ENCODE results near the gene PRKCE. TPM values are rescaled to one million over a fixed set of nuclear protein-coding genes. Genes with fewer than 3 reads are reported as not detected.

Gene PRKCE
- total RNA-seq, 2 experiments from 2014 or later = 17.0 to 42.1 TPM

DNA sequence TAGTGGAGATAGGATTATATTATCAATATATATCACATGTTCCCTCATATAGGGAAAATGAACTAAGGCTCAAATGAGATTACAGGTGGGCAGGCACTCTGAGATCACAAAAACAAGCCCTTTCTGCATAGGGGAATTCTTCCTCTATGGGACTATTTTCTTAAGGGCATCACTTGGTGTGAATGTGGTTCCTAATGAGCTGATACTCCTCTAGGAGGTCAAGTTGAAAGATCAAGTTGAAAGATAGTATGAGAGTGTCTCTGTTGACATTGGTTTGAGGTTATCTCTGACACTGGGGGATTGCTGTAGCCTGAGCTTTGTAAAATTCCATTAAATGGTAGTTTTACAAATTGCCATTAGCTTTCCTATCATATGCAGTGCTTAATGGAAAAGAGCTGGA is 270.4 kb downstream of the PRKCE start:
- Histone ChIP-seq H3K79me2 (ENCODE audit: insufficient read depth, low read depth, low read length) (no peaks in the 10 kb centered on the region), H3K4me1 (ENCODE audit: insufficient read depth, low read length, poor library complexity, severe bottlenecking) (no peaks in the 10 kb centered on the region), H3K36me3 (ENCODE audit: insufficient read depth, low read length) (no peaks in the 10 kb centered on the region), H3K9me3 (ENCODE audit: low read length) (no peaks in the 10 kb centered on the region), H3K4me2 (ENCODE audit: low read length) (no peak overlapping the region), H2AFZ (ENCODE audit: low read length) (no peak overlapping the region), H3K27ac (ENCODE audit: low read depth, low read length, poor library complexity, severe bottlenecking) (no peak overlapping the region), H3K4me3 (ENCODE audit: low read depth, low read length, poor library complexity, severe bottlenecking) (no peak overlapping the region), H4K20me1 (ENCODE audit: insufficient read depth, low read length) (no peaks in the 10 kb centered on the region), H3K9me2 (ENCODE audit: insufficient read depth, low read length) (no peaks in the 10 kb centered on the region)
- no peak for DNase-seq (ENCODE audit: low spot score)
- no TSS peak for BruUV-seq (replicated peaks)
- CTCF ChIA-PET (ENCODE audit: unreplicated experiment) = no interaction called here
- POLR2A ChIA-PET = interaction anchor here (0.9 kb wide), 1 partner anchor 36 kb away, joined by 3 read pairs; no protein-coding TSS in a partner anchor
- intact Hi-C loops (cut with micrococcal nuclease; ENCODE audit: unreplicated experiment) = no loop called here
- TF ChIP-seq, protein P1, sequence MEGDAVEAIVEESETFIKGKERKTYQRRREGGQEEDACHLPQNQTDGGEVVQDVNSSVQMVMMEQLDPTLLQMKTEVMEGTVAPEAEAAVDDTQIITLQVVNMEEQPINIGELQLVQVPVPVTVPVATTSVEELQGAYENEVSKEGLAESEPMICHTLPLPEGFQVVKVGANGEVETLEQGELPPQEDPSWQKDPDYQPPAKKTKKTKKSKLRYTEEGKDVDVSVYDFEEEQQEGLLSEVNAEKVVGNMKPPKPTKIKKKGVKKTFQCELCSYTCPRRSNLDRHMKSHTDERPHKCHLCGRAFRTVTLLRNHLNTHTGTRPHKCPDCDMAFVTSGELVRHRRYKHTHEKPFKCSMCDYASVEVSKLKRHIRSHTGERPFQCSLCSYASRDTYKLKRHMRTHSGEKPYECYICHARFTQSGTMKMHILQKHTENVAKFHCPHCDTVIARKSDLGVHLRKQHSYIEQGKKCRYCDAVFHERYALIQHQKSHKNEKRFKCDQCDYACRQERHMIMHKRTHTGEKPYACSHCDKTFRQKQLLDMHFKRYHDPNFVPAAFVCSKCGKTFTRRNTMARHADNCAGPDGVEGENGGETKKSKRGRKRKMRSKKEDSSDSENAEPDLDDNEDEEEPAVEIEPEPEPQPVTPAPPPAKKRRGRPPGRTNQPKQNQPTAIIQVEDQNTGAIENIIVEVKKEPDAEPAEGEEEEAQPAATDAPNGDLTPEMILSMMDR (conservative IDR thresholded peaks at IDR 0.05; ENCODE audit: low read length) = no peak
- TF ChIP-seq EZH2phosphoT487 (IDR thresholded peaks at IDR 0.05; ENCODE audit: borderline replicate concordance, low read depth, low read length) = no peak

DNA sequence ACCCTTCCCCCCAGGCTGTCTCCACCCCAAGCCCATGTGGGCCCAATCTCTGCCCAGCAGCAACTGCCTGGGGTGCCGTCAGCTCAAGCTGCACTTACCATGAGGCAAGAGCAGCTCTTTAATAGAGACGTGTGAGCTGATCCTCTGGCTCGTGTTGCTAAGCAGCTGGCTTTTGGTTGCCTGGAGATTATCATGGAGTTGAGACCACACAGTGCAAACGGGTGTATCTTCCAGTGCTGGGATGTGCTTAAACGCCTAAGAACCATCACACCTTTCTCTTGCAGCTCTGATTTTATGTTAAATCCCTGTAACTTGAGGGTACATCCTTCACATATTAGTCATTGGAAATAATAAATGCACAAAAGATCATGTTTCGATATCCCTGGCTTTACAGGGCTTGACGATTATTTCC is 271.1 kb downstream of the PRKCE start:
- Histone ChIP-seq H3K9me2 (ENCODE audit: insufficient read depth, low read length) (no peaks in the 10 kb centered on the region), H3K4me1 (ENCODE audit: insufficient read depth, low read length, poor library complexity, severe bottlenecking) (no peaks in the 10 kb centered on the region), H3K4me3 (ENCODE audit: low read depth, low read length, poor library complexity, severe bottlenecking) (no peak overlapping the region), H3K9me3 (ENCODE audit: low read length) (no peaks in the 10 kb centered on the region), H3K79me2 (ENCODE audit: insufficient read depth, low read depth, low read length) (no peaks in the 10 kb centered on the region), H2AFZ (ENCODE audit: low read length) (no peak overlapping the region), H4K20me1 (ENCODE audit: insufficient read depth, low read length) (no peaks in the 10 kb centered on the region), H3K36me3 (ENCODE audit: insufficient read depth, low read length) (no peaks in the 10 kb centered on the region), H3K27ac (ENCODE audit: low read depth, low read length, poor library complexity, severe bottlenecking) (no peak overlapping the region), H3K4me2 (ENCODE audit: low read length) (no peak overlapping the region)
- BruUV-seq (replicated peaks) = no TSS peak
- no peak for DNase-seq (ENCODE audit: low spot score)
- intact Hi-C loops (cut with micrococcal nuclease; ENCODE audit: unreplicated experiment) = no loop called here
- ChIA-PET CTCF (ENCODE audit: unreplicated experiment) (no interaction called here), POLR2A (interaction anchor here (0.6 to 0.9 kb wide), 2 partner anchors 37 to 173 kb away, joined by 3 read pairs; no protein-coding TSS in a partner anchor)
- TF ChIP-seq, protein P1 (conservative IDR thresholded peaks at IDR 0.05; ENCODE audit: low read length) = no peak
- TF ChIP-seq EZH2phosphoT487 (IDR thresholded peaks at IDR 0.05; ENCODE audit: borderline replicate concordance, low read depth, low read length) = no peak

DNA sequence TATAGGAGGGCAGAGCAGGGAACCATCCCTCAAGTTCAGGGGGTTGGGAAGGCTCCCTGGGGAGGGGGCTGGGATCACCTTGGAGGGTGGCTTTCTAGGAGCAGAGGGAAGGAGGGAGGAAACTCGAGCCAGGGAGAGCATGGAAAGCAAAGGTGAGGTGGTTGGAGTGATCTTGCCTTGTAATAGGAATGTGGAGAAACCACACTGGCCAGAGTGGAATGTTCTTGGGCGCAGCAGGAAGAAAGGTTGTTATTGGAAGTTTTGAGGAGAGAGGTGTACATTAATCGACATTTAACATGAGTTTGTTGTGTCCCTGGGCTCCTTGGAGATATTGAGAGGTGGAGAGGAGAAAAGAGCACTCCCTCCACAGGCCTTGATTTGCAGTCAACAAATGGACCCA is 272.2 kb downstream of the PRKCE start:
- no TSS peak for BruUV-seq (replicated peaks)

More for the DNA sequence above, 272.2 kb downstream of the PRKCE start:
- no peak for DNase-seq (ENCODE audit: low spot score)
- no peak overlapping the region for H3K27ac ChIP-seq (ENCODE audit: low read depth, low read length, poor library complexity, severe bottlenecking)
- POLR2A ChIA-PET = no interaction called here
- no peak for TF ChIP-seq EZH2phosphoT487 (IDR thresholded peaks at IDR 0.05; ENCODE audit: borderline replicate concordance, low read depth, low read length)
- TF ChIP-seq, protein P1 (conservative IDR thresholded peaks at IDR 0.05; ENCODE audit: low read length) = no peak
- H4K20me1 ChIP-seq (ENCODE audit: insufficient read depth, low read length) = no peaks in the 10 kb centered on the region
- H3K79me2 ChIP-seq (ENCODE audit: insufficient read depth, low read depth, low read length) = no peaks in the 10 kb centered on the region
- no peaks in the 10 kb centered on the region for H3K36me3 ChIP-seq (ENCODE audit: insufficient read depth, low read length)
- H2AFZ ChIP-seq (ENCODE audit: low read length) = no peak overlapping the region
- no peaks in the 10 kb centered on the region for H3K4me1 ChIP-seq (ENCODE audit: insufficient read depth, low read length, poor library complexity, severe bottlenecking)
- CTCF ChIA-PET (ENCODE audit: unreplicated experiment) = no interaction called here
- H3K4me3 ChIP-seq (ENCODE audit: low read depth, low read length, poor library complexity, severe bottlenecking) = no peak overlapping the region
- no peaks in the 10 kb centered on the region for H3K9me3 ChIP-seq (ENCODE audit: low read length)
- intact Hi-C loops (cut with micrococcal nuclease; ENCODE audit: unreplicated experiment) = no loop called here
- H3K9me2 ChIP-seq (ENCODE audit: insufficient read depth, low read length) = no peaks in the 10 kb centered on the region
- H3K4me2 ChIP-seq (ENCODE audit: low read length) = no peak overlapping the region

Data from OCI-LY7 (cell line).